Adrenal gland (tissue), 5 donors: ENCODE results near the gene LENG9.
"Not testable (repeated sequence)": the region's sequence is repeated elsewhere in the genome, so short reads cannot be mapped to it uniquely, and the experiment has no call there.

Experiments
- CTCF ChIP-seq, 6 experiments: fragments of 450-650 bp in 4 of 6; fragments of 200-600 bp in 2 of 6; sonication (generic) in 1 of 6; IDR thresholded peaks; 1 replicate in 5 of 6; 2 replicates in 1 of 6; pipeline versions ENCODE4 v1.5.1 to v1.8.0; 2016 to 2021; ENCODE audit warnings: antibody characterized with exemption in 6 of 6, mild to moderate bottlenecking in 2 of 6, moderate library complexity in 1 of 6
- POLR2A ChIP-seq, 2 donors: fragments of 450-650 bp; IDR thresholded peaks; one replicate each; pipeline ENCODE4 v1.6.1; 2017; ENCODE audit warnings: antibody characterized with exemption in 2 of 2, mild to moderate bottlenecking in 2 of 2, moderate library complexity in 1 of 2
- donor health status: DM: no; HTN: no; CAD: no.

DNA sequence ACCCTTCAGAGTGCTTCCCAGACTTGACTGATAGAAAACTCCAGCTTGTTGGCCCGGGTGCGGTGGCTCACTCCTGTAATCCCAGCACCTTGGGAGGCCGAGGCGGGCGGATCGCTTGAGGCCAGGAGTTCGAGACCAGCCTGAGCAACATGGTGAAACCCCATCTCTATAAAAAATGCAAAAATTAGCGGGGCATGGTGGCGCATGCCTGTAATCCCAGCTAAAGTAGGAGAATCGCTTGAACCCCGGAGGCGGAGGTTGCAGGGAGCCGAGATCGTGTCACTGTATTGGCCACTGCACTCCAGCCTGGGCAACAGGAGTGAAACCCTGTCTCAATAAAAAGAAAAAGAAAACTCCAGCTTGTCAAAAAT is 2.5 kb upstream of the LENG9 start:
- TF ChIP-seq CTCF, POLR2A (IDR thresholded peaks at IDR 0.05): not testable (repeated sequence)
